NCI-H146 treated with DMSO at 0.1 percent for 48 hours (cell line): Measurements from ENCODE around the gene KCTD7.
"Not testable (repeated sequence)": the region's sequence is repeated elsewhere in the genome, so short reads cannot be mapped to it uniquely, and the experiment has no call there.

Experiments
- DNase-seq: peaks from one replicate; lab custom pipeline; 2025; ENCODE audit not compliant: unreplicated experiment; lab: John Stamatoyannopoulos, UW

Gene KCTD7

DNA sequence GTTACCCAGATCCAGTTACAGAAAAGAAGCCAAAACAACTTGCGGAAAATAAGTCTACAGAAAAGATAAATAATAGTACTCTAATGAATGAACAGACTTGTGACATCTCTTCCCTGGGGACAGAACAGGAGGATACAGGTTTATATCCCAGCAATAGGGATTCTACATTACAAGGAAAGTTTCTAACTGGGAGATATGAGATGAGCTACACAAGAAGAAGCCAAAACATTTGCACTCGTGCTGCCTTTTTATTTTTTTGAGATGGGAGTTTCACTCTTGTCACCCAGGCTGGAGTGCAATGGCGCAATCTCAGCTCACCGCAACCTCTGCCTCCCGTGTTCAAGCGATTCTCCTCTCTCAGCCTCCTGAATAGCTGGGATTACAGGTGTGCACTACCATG is 22.3 kb downstream of the KCTD7 start:
- DNase-seq = not testable (repeated sequence)

GRCh38 chr7:66653719-66654274 is 25.1 kb downstream of the KCTD7 start:
- DNase-seq = not testable (repeated sequence)

- peak; percentile 88 for DNase-seq
These were observed 25.8 kb downstream of the KCTD7 start for GRCh38 chr7:66654275-66655112.

DNA sequence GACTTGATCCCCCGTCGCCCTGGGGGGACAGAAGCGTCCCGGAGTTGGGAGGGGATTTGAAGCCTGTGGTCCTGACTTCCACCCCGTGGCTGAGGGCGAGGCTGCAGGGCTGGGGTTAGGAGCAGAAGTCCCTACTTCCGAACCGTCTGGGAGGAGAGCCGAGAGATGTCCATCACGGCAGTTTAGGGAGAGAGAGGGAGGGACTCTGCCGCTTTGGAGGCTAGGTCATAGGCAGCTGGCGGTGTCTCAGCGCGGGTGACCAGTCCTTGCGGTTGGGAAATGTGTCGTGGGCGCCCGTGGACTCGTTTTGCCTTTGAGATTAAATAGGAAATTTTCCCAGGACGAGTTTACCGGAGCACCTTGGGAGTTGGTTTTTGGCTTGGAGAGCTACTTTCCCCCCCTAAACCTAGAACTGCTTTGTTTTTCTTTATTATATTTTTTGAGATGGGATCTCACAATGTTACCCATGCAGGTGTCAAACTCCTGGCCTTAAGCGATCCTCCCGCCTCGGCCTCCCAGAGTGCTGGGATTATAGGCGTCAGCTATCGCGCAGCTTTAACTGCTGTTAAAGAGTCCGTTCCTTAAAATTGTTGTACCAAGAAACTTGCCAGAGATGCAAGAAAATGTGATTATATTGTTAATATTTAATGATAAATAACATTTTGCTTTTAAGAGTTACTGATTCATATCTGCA is 26.6 kb downstream of the KCTD7 start:
- peak; percentile 12 for DNase-seq

DNA sequence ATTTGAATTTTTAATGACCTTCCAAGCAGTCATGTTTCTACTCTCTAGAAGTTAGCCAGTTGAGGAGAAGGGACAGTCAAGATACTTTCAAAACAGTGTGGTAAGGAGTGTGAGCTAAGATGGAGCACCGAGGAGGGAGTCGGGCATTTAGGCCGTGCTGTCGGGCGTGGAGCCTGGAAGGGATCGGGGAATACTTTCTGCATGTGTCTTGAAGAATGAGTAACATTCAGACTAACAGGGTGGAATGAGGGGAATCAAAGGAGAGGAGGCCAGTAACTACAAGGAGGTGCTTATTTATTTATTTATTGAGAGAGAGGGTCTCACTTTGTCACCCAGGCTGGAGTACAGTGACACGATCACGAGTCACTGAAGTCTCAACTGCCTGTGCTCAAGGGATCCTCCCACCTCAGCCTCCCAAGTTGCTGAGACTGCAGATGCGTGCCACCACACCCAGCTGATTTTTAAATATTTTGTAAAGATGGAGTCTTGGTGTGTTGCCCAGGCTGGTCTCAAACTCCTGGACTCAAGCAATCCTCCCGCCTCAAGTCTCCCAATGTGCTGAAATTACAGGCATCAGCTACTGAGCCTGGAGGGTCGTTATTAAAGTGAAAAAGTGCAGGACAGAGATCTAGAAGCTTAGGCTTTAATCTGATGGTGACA is 27.3 kb downstream of the KCTD7 start:
- not testable (repeated sequence) for DNase-seq

DNA sequence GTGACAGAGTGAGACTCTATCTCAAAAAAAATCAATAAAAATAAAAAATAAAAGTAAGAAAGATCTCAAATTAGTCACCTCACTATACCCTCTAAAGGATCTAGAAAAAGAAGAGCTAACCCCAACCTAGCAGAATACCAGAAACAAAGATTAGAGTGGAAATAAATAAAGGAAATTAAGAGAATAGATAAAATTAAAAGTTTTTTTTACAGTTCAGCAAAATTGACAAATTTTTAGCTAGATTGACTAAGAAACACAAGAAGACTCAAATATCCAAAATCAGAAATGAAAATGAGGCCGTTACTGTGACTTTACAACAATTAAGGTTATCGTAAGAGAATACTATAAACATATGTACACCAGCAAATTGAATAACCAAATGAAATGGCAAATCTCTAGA is 29.1 kb downstream of the KCTD7 start:
- DNase-seq = no peak

- DNase-seq = no peak
These were observed 34.1 kb downstream of the KCTD7 start for GRCh38 chr7:66662646-66663264.

DNA sequence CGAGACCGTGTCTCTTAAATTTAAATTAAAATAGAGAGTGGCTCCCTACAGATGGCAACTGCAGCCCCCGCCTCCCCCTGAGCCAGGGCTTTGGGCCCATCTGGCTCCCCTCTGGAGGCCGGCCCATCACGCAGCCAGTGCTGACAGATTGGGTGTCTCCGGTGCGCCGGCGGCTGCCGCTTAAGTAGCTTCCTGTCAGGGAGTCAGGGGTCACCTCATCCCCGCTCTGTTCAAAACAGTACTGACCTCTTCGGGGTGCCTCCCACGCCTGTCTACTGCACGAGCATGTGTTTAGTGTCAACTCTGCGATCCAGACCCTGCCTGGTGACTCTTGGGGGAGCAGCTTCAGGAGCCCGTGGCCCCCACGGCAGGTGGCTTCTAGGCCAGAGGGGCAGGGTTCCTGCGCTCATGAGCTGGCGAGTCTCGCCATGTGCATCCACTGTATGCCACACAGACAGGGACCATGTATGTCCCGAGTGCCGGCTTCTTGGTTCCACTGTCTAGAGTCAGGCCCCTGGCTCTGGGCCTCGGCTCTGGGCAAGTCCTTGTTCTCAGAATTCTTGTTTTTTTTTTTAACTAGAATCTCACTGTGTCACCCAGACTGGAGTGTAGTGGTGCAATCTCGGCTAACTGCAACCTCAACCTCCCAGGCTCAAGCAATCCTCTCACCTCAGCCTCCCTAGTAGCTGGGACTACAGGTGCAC is 36.1 kb downstream of the KCTD7 start:
- DNase-seq = no peak

GRCh38 chr7:66666313-66666952 is 37.8 kb downstream of the KCTD7 start:
- no peak for DNase-seq

DNA sequence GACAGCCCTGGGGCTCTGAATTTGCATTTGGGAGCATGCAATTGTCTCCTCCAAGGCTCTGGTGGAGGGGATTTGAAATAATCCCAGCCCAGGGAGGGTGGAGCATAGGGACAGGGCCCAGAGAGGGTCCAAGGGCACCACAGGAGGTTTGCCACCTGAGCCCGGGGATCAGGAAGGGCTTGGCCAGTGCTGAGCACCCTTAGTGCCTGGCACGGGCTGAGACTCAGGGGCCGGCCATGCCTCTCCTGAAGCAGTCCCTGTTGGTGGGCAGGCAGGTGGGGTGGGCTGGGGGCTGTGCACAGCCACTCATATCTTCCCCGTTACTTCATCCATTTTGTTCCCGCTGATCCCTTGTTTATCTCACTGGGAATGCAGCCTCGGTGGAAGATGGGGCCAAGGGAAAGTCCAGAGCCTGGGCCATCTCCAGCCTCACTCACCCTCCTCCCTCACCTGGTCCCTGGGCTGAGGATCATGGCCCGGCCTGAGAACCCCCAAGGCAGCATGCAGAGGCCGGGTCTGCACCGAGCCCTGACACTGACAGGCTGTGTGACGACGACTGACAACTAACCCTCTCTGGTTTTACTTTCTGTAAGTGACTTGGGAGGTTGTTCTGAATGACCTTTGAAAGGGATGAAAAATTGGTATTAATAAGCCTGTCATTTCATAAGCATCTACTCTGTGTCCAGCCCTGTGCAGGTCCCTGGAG is 38.5 kb downstream of the KCTD7 start:
- DNase-seq = no peak

DNA sequence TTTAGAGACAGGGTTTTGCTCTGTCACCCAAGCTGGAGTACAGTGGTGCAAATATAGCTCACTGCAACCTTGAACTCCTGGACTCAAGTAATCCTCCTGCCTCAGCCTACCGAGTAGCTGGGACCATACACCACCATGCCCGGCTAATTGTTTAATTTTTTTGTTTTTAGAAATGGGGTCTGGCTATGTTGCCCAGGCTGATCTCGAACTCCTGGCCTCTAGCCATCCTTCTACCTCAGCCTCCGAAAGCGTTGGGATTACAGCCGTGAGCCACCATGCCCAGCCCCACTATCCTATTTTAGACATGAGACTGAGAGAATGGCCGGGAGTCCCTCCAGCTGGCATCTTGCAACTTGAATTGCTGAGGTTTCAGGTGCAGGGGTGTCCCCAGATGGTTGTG is 39.4 kb downstream of the KCTD7 start:
- no peak for DNase-seq

DNA sequence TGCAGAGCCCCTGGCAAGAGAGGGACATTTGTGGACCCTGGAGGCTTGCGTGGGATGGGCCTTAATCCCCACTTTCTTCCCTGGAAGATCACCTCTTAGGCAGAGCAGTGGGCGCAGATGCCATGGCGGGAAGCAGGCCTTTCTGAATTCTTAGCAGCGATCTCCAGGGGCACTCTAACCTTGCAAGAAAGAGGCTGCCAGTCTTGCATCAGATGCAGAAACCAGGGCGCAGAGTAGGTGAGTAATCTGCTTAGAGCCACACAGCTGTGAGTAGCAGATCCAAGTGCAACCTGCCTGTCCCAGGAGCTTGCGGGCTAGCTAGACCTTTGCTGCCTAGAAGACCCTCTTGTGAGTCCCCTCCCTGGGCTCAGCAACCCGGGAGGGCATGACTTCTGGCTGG is 40.0 kb downstream of the KCTD7 start:
- DNase-seq = no peak

DNA sequence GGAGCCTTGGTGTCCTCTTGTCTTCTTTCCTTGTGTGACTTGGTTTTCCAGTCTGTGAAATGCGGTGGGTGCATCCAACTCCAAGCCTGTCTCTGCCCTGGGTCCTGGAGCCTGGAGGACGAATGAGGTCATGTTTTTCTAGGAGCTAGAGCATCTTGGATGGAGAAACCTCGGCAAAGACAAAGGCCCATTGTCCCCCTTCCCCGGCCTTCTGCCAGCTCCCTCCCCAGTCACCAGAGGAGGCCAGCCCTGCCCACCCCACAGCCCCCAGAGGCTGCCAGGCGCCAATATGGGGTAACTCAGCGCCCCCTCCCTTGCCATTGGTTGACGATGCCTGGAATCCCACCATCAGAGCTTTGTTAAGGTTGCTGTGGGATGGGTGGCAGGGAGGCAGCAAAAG is 40.4 kb downstream of the KCTD7 start:
- no peak for DNase-seq

GRCh38 chr7:66669496-66669895 is 40.8 kb downstream of the KCTD7 start:
- DNase-seq = no peak

DNA sequence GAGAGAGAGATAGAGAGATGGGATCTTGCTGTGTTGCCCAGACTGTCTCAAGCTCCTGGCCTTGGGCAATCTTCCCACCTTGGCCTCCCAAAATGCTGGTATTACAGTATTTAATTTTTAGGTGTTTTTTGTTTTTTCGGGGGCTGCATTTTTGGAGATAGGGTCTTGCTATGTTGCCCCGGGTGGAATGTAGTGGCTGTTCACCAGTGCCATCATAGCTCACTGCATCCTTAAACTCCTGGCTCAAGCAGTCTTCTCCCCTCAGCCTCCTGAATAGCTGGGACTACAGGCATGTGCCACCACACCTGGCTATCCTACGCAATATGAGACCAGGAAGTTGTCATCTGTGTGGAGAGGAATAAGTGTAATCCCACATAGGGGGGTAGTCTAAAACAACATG is 42.4 kb downstream of the KCTD7 start:
- DNase-seq = no peak

DNA sequence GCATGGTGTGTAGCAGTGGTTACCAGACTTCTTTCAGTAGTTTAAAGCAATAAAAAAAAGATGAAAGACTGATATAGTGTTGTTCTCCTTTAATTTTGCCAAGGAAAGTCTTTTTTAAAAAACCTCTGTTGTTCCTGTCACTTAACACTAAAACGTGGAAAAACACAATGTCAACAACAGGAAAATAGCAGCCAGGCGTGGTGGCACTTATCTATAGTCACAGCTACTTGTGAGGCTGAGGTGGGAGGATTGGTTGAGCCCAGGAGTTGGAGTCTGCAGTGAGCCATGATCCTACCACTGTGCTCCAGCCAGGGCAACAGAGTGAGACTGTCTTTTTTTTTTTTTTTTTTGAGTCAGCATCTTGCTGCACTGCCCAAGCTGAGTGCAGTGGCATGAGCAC is 42.8 kb downstream of the KCTD7 start:
- not testable (repeated sequence) for DNase-seq

DNA sequence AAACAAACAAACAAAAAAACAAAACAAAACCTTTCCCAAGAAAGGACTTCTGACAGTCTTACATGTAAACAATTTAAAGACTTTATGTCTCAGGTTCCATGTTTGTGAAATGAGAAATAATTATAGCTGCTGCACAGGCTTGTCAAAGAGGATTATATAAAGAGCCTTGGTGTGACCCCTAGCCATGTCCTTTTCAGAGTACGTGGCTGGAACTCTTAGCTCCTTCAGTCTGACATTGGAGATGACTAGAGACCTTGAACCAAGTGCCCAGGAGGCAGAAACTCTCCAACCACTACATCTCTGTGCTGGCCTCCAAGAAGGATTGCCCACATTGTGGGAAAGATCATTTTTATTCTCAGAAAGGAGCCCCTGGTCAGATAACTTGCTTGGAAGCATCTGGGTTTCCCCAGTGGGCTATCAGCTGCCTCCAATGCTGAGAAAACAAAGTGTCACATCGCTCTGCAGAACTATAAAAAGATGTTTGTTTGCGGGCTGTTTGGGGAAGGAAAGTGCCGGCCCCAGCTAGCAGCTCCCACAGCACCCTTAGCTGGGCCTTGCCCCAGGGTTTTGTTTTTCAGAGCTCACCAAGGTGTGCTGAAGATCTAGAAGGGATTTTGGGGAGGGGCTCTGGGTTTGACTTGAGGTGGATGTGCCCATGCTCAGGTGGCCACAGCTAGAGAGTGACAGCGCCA is 43.9 kb downstream of the KCTD7 start:
- not testable (repeated sequence) for DNase-seq

DNA sequence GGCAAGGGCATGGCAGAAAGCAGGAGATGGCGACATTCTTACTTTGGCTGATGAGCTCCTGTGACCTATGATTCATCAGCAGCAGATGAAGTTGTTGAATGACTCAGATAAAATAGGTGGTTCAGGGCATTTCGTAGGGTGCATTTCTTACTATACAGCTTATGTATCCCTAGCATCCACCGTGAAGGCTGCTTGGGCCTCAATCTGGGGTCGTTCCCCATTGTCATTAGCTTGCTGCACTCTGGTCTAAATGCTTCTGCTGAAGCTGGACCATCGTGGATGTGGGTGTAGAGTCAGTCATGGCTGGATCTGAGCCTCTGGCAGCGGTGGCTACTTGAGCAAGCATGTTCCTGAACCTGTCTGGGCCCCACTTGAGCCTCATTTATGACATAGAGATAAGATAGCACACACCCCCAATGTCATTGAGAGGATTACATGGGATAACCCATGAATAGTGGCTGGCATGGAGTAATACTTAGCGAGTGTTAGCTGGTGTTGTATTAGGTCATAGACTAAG is 44.5 kb downstream of the KCTD7 start:
- DNase-seq = not testable (repeated sequence)
